K562 (cell line): ENCODE results near the gene MEF2C. TPM values are rescaled to one million over a fixed set of nuclear protein-coding genes. Genes with fewer than 3 reads are reported as not detected.

Experiments
- BMI1 ChIP-seq: fragments of 150-350 bp; IDR thresholded peaks from 2 replicates; pipeline ENCODE4 v1.6.1; 2014; ENCODE audit warnings: low read length
- CBFA2T3 ChIP-seq: fragments of 450-650 bp; IDR thresholded peaks from 2 replicates; pipeline ENCODE4 v1.6.1; 2017
- FUS ChIP-seq: fragments of 200-400 bp; formaldehyde crosslinking; optimal IDR thresholded peaks from 2 replicates; pipeline ENCODE3; 2017; ENCODE audit warnings: low read depth, low read length
- HDAC1 ChIP-seq, 2 experiments: fragments of 450-650 bp; IDR thresholded peaks; 2 replicates each; pipeline ENCODE4 v1.6.1; 2016 to 2017; ENCODE audit warnings: inconsistent platforms in 1 of 2, mild to moderate bottlenecking in 1 of 2, moderate library complexity in 1 of 2
- NFIC ChIP-seq: fragments of 450-650 bp; IDR thresholded peaks from 2 replicates; pipeline ENCODE4 v1.6.1; 2017; ENCODE audit warnings: mild to moderate bottlenecking, inconsistent platforms
- RNF2 ChIP-seq: sonication (generic); IDR thresholded peaks from 2 replicates; pipeline ENCODE4 v1.6.1; 2016
- RUNX1 ChIP-seq: sonication (generic); IDR thresholded peaks from 2 replicates; pipeline ENCODE4 v1.6.1; 2016; ENCODE audit warnings: antibody characterized with exemption, low read depth
- SMAD4 ChIP-seq: fragments of 250-450 bp; sonication (Bioruptor Pico); conservative IDR thresholded peaks from 2 replicates; pipeline ENCODE4 v1.8.0; 2021; ENCODE audit warnings: inconsistent platforms, mild to moderate bottlenecking, moderate library complexity
- STAT5A ChIP-seq: IDR thresholded peaks from 2 replicates; pipeline ENCODE4 v1.6.1; 2012; ENCODE audit warnings: low read length, inconsistent platforms, borderline replicate concordance
- STAT5B ChIP-seq: fragments of 250-450 bp; sonication (Bioruptor Pico); IDR thresholded peaks from 2 replicates; pipeline ENCODE4 v1.8.0; 2021; ENCODE audit warnings: mild to moderate bottlenecking, inconsistent platforms
- TAL1 ChIP-seq: fragments of 450-650 bp; IDR thresholded peaks from 2 replicates; pipeline ENCODE4 v1.6.1; 2016; ENCODE audit warnings: mild to moderate bottlenecking
- TEAD1 ChIP-seq, 2 experiments: fragments of 450-650 bp in 1 of 2; sonication (generic) in 1 of 2; formaldehyde crosslinking; IDR thresholded peaks; 2 replicates each; pipeline versions ENCODE4 v1.4.0 to v1.8.0; 2020 to 2022; ENCODE audit warnings: mild to moderate bottlenecking in 2 of 2, missing genetic modification reagents in 1 of 2
- ZNF174 ChIP-seq: fragments of 250-450 bp; sonication (Bioruptor Pico); IDR thresholded peaks from 2 replicates; pipeline ENCODE4 v1.4.0; 2020; ENCODE audit warnings: mild to moderate bottlenecking
- ZNF175 ChIP-seq: fragments of 200-800 bp; sonication (Bioruptor generic); IDR thresholded peaks from 2 replicates; pipeline ENCODE4 v1.6.1; 2016; ENCODE audit warnings: low read depth, mild to moderate bottlenecking, missing genetic modification characterization, missing compliant biosample characterization
- ZNF589 ChIP-seq: fragments of 200-800 bp; sonication (Bioruptor generic); IDR thresholded peaks from 2 replicates; pipeline ENCODE4 v1.6.1; 2016; ENCODE audit warnings: low read depth, missing genetic modification characterization, missing compliant biosample characterization
- polyA plus RNA-seq, 8 experiments: library from polyadenylated mRNA; depleted of rRNA in 4 of 8; stranded (reverse) in 5 of 8; unstranded in 3 of 8; fragments of >200 nt; fragmentation: Nextera tagmentation in 2 of 8; fragmentation: Illumina TruSeq in 1 of 8; extraction: Ambion mirVana in 2 of 8; extraction: Trizol in 1 of 8; gene quantifications; 2 replicates each; pipeline versions ENCODE4 v1.2.1 to v1.2.3, GENCODE V29; 2011 to 2014; ENCODE audit warnings: inconsistent platforms in 1 of 8, missing spikeins in 1 of 8
- total RNA-seq, 7 experiments: library from RNA; depleted of rRNA in 6 of 7; stranded (reverse); fragments of >200 nt in 6 of 7; fragmentation: Illumina TruSeq in 2 of 7; extraction: Trizol in 2 of 7; gene quantifications; 2 replicates each; pipeline versions ENCODE4 v1.2.1 to v1.2.3, GENCODE V29; 2011 to 2021; ENCODE audit warnings: low replicate concordance in 1 of 7
- TF ChIP-seq, protein P1 (sequence below): sonication (generic); formaldehyde crosslinking; IDR thresholded peaks from 2 replicates; pipeline ENCODE4 v1.8.0; 2022; ENCODE audit warnings: mild to moderate bottlenecking, low read depth, missing genetic modification reagents
- TF ChIP-seq, protein P2 (sequence below): fragments of 450-650 bp; IDR thresholded peaks from 2 replicates; pipeline ENCODE4 v1.6.1; 2016; ENCODE audit warnings: antibody characterized with exemption
- TF ChIP-seq, protein P3 (sequence below): fragments of 450-650 bp; formaldehyde crosslinking; IDR thresholded peaks from 2 replicates; pipeline ENCODE4 v1.4.0; 2022; ENCODE audit warnings: missing genetic modification characterization
- TF ChIP-seq, protein P4 (sequence below): IDR thresholded peaks from 2 replicates; pipeline ENCODE4 v1.6.1; 2014; ENCODE audit warnings: antibody characterized with exemption
- TF ChIP-seq, protein P5 (sequence below): fragments of 250-450 bp; sonication (Bioruptor Pico); IDR thresholded peaks from 2 replicates; pipeline ENCODE4 v1.5.0; 2021
- TF ChIP-seq, protein P6 (sequence below), 2 experiments: fragments of 450-650 bp in 1 of 2; sonication (generic) in 1 of 2; formaldehyde crosslinking; conservative IDR thresholded peaks; 2 replicates each; pipeline versions ENCODE4 v1.4.0 to v1.8.1; 2020 to 2022; ENCODE audit warnings: mild to moderate bottlenecking in 1 of 2, missing genetic modification reagents in 1 of 2
- TF ChIP-seq, protein P7 (sequence below): fragments of 450-650 bp; IDR thresholded peaks from 2 replicates; pipeline ENCODE4 v1.6.1; 2017; ENCODE audit warnings: mild to moderate bottlenecking, moderate library complexity

The MEF2C gene
- total and polyA plus RNA-seq, 9 of the 15 experiments (the other 6 are each of a cell fraction or from before 2014, with no cell fraction given), result 25.1 to 67.8 (median 58.3) TPM

DNA sequence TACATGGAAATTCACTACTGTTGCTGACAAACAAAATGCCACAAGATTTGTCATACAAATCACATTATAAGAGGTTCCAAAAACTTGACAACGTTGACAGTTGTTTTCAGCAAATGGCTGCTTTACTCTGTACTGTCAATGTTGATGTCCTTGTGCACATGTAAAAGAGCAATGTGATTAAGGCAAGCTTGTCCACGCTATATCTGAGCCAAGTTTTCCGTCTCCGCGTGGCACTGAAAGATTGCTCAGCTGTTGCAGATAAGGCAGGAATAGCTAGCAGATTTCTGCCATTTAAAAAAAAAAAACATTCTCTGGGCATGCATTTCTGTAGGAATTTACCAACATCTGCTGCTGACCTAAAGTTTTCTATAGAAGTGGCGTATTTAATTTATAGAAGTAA is 46.4 kb upstream of the MEF2C start (continued):
- TF ChIP-seq SMAD4 (CRISPR knock-in tag) (peak; percentile 59; the same call in 1 of the 2 replicates), HDAC1 (IDR thresholded peaks at IDR 0.05) (peak in 1 of 2 experiments; percentile 66; a peak in 2 of 4 replicates), TAL1 (peak; percentile 69), FUS (no peak), NFIC (peak; percentile 76), RUNX1 (no peak), ZNF174 (CRISPR knock-in tag) (no peak), ZNF175 (CRISPR knock-in tag) (peak; percentile 58; the same call in 1 of the 2 replicates), STAT5B (CRISPR knock-in tag) (no peak), RNF2 (no peak), TEAD1 (CRISPR knock-in tag; IDR thresholded peaks at IDR 0.05) (no peak), STAT5A (peak; percentile 54; the same call in 1 of the 2 replicates), CBFA2T3 (peak; percentile 88), ZNF589 (CRISPR knock-in tag) (no peak; the same call in 1 of the 2 replicates), BMI1 (no peak)
- TF ChIP-seq, protein P1, sequence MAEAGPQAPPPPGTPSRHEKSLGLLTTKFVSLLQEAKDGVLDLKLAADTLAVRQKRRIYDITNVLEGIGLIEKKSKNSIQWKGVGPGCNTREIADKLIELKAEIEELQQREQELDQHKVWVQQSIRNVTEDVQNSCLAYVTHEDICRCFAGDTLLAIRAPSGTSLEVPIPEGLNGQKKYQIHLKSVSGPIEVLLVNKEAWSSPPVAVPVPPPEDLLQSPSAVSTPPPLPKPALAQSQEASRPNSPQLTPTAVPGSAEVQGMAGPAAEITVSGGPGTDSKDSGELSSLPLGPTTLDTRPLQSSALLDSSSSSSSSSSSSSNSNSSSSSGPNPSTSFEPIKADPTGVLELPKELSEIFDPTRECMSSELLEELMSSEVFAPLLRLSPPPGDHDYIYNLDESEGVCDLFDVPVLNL (CRISPR knock-in tag), result no peak
- TF ChIP-seq, protein P2, sequence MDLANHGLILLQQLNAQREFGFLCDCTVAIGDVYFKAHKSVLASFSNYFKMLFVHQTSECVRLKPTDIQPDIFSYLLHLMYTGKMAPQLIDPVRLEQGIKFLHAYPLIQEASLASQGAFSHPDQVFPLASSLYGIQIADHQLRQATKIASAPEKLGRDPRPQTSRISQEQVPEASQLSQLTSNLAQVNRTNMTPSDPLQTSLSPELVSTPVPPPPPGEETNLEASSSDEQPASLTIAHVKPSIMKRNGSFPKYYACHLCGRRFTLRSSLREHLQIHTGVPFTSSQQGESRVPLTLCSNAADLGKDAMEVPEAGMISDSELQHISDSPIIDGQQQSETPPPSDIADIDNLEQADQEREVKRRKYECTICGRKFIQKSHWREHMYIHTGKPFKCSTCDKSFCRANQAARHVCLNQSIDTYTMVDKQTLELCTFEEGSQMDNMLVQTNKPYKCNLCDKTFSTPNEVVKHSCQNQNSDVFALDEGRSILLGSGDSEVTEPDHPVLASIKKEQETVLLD, result 0 out of 2 replicates have a peak, but pooled peaks have one; percentile 15
- TF ChIP-seq, protein P3, sequence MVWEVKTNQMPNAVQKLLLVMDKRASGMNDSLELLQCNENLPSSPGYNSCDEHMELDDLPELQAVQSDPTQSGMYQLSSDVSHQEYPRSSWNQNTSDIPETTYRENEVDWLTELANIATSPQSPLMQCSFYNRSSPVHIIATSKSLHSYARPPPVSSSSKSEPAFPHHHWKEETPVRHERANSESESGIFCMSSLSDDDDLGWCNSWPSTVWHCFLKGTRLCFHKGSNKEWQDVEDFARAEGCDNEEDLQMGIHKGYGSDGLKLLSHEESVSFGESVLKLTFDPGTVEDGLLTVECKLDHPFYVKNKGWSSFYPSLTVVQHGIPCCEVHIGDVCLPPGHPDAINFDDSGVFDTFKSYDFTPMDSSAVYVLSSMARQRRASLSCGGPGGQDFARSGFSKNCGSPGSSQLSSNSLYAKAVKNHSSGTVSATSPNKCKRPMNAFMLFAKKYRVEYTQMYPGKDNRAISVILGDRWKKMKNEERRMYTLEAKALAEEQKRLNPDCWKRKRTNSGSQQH, result no peak
- TF ChIP-seq, protein P4, sequence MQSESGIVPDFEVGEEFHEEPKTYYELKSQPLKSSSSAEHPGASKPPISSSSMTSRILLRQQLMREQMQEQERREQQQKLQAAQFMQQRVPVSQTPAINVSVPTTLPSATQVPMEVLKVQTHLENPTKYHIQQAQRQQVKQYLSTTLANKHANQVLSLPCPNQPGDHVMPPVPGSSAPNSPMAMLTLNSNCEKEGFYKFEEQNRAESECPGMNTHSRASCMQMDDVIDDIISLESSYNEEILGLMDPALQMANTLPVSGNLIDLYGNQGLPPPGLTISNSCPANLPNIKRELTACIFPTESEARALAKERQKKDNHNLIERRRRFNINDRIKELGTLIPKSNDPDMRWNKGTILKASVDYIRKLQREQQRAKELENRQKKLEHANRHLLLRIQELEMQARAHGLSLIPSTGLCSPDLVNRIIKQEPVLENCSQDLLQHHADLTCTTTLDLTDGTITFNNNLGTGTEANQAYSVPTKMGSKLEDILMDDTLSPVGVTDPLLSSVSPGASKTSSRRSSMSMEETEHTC, result no peak
- TF ChIP-seq, protein P5, sequence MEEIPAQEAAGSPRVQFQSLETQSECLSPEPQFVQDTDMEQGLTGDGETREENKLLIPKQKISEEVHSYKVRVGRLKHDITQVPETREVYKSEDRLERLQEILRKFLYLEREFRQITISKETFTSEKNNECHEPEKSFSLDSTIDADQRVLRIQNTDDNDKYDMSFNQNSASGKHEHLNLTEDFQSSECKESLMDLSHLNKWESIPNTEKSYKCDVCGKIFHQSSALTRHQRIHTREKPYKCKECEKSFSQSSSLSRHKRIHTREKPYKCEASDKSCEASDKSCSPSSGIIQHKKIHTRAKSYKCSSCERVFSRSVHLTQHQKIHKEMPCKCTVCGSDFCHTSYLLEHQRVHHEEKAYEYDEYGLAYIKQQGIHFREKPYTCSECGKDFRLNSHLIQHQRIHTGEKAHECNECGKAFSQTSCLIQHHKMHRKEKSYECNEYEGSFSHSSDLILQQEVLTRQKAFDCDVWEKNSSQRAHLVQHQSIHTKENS (CRISPR knock-in tag), result no peak
- TF ChIP-seq, protein P6, sequence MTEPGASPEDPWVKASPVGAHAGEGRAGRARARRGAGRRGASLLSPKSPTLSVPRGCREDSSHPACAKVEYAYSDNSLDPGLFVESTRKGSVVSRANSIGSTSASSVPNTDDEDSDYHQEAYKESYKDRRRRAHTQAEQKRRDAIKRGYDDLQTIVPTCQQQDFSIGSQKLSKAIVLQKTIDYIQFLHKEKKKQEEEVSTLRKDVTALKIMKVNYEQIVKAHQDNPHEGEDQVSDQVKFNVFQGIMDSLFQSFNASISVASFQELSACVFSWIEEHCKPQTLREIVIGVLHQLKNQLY (CRISPR knock-in tag; conservative IDR thresholded peaks at IDR 0.05), result no peak
- TF ChIP-seq, protein P7, sequence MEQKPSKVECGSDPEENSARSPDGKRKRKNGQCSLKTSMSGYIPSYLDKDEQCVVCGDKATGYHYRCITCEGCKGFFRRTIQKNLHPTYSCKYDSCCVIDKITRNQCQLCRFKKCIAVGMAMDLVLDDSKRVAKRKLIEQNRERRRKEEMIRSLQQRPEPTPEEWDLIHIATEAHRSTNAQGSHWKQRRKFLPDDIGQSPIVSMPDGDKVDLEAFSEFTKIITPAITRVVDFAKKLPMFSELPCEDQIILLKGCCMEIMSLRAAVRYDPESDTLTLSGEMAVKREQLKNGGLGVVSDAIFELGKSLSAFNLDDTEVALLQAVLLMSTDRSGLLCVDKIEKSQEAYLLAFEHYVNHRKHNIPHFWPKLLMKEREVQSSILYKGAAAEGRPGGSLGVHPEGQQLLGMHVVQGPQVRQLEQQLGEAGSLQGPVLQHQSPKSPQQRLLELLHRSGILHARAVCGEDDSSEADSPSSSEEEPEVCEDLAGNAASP, result no peak
